Stimulated activated CD4-positive, alpha-beta T cell treated with anti-CD3 and anti-CD28 coated beads, Interleukin-12 subunit alpha, Interleukin-12 subunit beta, amount 100 ng/mL, for 4 hours (primary cell): ENCODE results near the gene DDA1.

Experiments used
- DNase-seq: peaks from one replicate; pipeline ENCODE4 v3.0.0-alpha.2; 2020

DDA1 gene

DNA sequence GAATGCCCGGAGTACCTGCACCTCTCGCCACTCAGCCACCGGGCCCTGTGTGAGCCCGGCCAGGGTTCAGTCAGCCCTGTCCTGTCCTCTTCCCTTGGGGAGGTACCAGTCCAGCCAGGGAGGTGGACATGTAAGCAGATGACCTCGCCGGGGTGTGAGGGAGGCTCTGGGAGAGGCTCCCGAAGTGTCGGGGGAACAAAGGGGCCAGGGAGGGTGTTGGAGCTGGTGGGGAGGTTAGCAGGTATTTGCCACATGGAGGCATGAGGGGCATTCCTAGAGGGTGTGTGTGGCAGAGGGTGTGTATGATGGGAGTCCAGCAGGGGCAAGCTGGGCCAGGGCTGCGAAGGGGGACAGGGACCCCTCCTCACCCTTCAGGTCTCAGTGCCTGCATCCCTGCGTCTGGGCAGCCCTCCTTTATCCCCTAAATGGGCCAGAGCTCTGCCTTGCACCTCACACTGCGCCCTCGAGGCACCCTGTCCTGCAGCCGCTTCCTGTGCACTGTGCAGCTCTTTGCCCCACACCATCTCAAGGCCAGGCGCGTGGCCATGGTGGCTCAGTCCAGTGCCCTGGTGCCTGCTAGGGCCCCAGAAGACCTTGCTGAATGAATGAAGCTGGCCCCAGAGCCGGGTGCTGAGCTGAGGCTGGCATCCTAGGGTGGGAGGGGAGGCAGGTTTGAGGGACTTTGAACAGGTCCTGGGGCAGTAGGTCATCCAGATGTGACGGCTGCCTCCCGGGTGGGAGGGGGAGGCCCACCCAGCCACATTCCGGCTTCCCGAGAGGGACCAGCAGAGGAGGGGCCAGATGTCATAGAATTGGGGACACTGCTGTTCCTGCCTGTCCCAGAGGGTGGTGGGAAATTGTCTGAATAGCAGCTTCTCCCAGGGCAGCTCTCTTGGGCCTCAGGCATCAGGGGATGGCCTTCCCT is 3.1 kb downstream of the DDA1 start:
- no peak for DNase-seq

DNA sequence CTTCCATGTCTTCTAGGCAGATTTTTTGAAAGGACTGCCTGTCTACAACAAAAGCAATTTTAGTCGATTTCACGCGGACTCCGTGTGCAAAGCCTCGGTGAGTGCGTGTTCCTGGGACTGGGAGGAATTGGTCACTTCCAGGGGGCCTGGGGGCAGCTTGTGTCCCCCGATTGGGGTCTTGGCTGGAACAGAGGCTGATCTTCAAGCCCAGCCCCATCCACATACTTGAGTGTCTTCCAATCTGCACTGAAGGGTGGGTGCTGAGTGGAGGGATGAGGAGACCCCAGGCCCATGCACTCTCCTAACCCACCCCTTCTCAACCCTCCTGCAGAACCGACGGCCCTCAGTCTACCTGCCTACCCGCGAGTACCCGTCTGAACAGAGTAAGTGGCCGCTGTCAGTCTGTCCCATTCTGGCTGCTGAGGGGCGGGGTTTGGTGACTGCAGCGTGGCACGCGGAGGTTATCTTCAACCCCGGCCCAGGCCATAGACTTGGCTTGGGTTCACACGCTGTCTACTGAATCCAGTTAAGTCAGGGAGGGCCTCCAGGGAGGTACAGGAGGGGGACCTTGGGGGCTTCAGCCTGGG is 4.7 kb downstream of the DDA1 start:
- no peak for DNase-seq

GRCh38 chr19:17318966-17319365 is 9.6 kb downstream of the DDA1 start:
- no peak for DNase-seq

DNA sequence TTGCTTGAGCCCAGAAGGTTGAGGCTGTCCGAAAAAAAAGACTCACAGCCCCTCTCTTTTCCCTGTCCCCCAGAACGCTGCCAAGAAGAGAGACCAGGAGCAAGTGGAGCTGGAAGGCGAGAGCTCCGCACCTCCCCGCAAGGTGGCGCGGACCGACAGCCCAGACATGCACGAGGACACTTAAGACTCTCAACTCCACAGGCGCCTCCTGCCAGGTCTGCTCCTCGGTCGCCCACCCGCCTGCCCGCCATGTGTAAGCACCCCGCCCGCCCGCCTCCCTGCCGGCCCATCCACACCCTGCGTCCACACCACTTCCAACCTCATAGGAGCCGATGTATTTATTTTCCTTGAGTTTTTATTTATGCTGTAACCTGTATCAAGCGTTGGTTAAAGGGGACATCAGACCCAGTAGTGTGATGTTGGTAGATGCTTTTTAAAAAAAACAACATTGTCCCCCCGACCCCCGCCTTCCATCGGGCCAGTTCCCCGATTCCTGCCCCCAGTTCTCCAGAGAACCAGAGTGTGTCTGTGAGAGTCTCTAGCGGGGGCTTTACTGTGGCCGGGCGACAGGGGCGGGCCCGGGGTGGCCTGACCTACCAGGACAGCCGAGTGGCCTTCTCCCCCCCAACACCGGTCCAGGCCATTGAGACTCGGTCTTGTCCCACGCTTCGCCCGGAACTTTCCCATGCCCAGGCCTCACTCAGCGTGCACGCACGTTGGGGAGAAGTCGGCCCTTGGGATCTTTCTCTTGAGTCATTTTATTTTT is 10.3 kb downstream of the DDA1 start:
- no peak for DNase-seq

GRCh38 chr19:17320435-17320834 is 11.1 kb downstream of the DDA1 start:
- no peak for DNase-seq

- DNase-seq, result no peak
Observed at GRCh38 chr19:17321655-17322489, 12.5 kb downstream of the DDA1 start.

- DNase-seq, result no peak
Observed at GRCh38 chr19:17322854-17323253, 13.5 kb downstream of the DDA1 start.

DNA sequence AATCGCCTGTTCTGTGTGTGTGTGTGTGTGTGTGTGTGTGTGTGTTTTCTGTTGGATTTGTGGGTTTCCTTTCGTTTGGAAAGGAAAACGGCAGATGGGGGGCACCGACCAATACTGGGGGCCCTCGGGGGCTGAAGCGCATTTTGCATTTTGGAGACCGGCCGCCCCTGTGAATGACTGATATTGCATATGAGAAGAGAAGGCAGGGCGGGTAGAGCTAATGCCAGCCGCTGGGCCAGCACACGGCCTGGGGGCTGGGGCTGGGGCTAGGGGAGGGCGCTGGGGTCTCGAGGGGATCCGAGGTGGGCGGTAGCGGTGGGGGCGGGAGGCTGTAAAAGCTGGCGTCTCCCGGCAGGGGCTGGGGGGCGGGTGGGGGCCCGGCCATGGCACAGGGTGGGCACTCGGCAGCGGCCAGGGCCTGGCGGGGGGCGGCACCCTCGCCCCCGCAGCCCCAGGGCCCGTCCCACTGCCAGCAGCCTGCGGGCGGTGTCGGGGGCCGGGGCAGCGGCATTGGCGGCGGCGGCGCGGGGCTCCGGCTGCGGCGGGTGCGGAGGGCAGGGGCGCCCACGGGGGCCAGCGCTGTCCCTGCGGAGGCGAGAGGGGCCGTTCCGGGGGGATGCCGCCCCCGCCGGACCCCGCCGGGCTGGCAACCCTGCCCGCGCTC is 14.1 kb downstream of the DDA1 start:
- no peak for DNase-seq

DNA sequence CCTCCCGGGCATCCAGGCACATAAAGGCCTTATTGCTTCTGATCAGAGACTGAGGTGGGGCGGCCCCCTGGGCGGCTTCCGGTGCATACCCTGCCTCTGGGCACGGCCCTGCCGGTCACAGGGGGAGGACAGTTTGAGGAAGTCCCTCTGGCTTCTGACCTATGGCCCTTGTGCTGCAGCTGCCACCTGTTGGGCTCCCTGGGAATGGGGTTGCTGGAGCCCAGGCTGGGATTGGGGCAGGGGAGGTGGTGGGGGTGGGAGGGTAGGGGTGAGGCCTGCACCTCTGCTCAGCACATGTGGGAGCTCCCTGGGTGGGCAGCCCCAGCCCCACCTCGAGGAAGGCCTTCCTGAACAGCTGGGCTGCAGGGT is 14.6 kb downstream of the DDA1 start:
- no peak for DNase-seq

DNA sequence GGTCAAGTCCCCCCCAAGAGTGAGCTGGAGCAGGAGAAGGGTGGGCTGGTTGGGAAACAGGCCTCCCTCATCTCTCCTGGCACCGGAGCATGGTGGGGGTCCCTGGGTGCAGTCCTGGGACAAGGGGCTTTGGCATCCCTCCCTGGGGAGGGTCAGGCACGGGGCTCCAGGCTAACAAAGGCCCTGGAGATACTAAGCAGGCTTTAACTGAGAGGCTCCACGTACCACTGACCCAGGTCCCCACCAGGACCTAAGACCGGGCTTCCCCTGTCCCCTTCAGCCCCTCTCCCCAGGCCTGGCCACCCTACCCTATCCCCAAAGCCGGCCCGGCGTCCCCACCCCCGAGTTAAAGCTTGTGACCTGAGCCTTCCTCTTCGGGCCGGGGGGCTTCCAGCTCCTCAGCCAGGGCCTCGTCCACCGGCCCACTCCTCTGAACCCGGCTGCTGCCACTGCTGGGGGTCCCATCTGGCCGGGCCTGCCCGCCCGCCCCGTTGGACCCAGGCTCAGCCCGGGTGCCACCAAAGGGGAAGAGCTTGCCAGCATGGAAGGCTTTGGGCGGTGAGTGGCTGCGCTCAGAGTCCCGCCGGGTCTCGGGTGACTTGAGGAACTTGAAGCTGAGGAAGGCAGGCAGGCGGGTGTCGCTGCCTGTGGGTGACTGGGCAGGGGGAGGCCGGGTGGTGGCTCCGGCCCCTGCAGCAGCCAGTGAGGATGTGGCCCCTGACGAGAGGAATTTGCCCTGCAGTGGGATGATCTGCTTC is 15.2 kb downstream of the DDA1 start:
- DNase-seq, result no peak

DNA sequence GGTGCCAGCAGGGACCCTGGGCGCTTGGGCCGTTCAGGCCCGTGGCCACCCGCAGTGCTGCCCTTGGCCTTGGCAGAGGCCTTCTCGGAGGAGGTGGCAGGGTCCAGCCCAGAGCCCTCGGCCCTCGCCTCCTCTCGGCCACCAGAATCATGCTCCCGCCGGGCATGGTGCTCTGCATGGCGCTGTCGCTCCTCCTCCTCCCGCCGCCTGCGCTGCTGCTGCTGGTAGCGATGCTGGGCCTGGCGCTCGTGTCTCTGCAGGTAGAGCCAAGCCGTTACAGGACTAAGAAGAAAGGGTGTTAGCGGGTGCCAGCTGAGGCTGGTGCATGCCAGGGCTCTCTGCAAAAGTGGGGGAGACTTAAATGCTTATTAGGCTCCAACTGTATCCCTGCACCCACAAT is 15.8 kb downstream of the DDA1 start:
- no peak for DNase-seq

DNA sequence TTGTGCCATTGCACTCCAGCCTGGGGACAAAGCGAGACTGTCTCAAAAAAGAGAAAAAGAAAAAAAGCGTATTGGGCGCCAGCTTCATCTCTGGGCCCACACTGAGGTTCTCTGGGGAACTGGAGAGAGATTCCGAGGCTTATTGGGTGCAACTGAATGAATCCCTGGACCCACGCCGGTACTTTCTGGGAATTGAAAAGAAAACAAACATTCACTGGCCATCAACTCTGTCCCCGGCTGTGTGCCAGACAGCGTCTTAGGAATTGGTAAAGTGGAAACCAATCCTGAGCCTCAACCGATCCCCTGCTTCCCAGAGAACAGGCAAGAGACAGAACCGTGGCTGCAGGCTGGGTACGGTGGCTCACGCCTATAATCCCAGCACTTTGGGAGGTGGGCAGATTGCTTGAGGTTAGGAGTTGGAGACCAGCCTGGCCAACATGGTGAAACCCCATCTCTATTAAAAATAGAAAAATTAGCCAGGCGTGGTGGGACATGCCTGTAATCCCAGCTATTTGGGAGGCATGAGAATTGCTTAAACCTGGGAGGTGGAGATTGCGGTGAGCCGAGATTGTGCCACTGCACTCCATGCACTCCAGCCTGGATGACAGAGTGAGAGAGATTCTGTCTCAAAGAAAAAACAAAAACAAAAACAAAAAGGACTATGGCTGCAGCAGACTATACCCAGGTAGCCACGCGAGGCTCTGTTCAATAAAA is 16.7 kb downstream of the DDA1 start:
- no peak for DNase-seq

- no peak for DNase-seq
Observed at GRCh38 chr19:17326595-17326966, 17.2 kb downstream of the DDA1 start.

DNA sequence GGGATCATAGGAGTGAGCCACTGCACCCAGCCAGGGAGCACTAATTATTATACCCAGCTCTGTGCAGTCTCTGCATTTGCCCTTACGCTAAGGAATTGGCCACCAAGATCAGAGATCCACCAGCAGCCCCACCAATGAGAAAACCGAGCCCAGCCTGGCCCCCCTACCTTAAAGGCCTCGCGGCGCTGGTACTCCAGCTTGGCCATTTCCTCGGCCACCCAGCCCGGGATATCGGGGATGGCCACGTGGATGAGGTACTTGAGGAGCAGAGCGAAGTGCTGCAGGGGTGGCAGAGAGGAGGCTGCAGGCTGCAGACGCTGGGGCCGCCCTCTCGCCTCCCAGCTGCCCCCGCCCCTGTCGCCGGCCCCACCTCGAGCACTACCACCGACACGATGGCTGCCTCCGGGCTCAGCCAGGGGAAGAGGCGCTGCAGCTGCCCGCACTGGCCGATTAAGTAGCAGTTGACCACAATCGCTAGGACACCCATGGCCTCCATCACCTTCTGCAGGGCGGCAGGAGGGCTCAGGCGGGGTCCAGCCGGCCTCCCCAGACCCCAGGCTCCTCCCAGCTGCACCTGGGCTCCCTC is 17.8 kb downstream of the DDA1 start:
- no peak for DNase-seq

DNA sequence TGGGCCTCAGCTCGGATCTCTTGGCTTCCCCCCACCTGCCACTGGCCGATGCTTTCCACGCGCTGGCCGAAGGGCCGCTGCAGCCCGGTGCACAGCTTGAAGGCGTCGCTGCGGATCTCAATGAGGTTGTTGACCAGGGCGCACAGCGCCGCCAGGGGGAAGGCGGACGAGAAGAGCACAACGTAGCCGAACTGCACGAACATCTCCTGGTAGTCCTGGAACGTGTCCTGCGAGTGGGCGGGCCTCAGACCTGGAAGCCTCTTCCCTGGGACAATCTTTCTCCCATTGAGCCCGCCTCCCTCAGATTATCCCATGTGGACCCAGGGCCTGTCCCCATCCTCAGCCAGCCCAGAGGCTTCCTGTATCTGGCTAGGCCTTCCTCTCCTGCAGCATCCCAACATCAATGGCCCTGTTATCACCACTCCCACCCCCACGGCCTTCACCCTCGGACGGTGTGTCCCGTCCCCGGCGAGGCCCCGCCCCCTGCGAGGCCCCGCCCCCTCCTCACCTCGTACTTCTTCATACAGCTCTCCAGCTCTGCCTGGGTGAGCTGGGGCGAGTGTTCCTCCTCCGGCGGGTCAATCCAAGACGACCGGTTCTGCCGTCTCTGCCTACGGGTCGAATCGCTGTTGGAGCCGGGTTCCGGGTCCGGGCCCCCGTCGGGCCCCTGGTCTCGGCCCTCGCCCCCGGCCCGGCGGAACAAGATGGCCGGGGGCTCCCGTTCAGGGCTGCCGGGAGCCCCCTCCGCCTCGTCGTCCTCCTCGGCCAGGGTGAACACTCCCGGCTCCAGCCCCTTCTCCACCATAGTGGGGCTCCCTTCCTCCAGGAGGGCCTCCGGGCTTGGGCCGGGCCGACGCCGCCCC is 18.5 kb downstream of the DDA1 start:
- DNase-seq, result peak; percentile 66

DNA sequence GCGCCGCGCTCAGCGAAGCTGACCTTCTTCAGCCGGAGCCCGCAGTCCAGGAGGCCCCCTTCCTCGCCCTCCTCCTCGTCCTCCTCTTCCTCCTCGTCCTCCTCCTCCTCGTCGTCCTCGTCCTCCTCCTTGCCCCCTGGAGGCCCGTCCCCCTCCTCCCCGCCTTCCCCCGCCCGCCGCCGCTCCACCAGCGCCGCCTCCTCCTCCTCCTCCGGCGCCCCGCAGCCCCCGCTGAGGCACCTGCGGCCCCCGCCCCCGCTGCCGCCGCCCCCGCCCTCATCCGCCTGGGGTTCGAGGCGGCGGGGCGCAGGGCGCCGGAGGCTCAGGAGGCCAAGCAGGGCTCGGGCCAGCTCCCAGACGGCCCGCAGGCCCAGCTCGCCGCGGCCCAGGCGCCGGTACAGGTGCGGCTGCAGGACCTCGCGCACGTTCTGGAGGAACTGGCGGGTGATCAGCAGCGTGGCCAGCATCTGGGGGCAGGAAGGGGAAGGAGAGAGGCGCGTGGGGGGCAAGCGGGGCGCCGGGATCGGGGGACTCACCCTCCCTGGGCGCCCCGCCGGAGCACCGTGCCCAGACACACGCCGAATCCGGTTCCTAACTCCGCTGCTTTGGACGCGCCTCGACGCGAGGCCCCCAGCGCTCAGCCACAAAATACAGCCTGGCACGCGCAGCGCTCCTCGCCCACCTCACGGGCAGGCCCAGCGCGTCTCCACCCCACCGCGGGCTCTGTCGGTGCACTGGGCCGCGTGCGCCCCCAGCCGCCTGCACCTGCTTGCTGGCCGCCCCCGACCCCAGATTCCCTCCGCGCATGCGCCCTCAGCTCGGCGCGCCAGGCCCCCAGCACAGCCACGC is 19.4 kb downstream of the DDA1 start:
- DNase-seq, result peak; percentile 48

DNA sequence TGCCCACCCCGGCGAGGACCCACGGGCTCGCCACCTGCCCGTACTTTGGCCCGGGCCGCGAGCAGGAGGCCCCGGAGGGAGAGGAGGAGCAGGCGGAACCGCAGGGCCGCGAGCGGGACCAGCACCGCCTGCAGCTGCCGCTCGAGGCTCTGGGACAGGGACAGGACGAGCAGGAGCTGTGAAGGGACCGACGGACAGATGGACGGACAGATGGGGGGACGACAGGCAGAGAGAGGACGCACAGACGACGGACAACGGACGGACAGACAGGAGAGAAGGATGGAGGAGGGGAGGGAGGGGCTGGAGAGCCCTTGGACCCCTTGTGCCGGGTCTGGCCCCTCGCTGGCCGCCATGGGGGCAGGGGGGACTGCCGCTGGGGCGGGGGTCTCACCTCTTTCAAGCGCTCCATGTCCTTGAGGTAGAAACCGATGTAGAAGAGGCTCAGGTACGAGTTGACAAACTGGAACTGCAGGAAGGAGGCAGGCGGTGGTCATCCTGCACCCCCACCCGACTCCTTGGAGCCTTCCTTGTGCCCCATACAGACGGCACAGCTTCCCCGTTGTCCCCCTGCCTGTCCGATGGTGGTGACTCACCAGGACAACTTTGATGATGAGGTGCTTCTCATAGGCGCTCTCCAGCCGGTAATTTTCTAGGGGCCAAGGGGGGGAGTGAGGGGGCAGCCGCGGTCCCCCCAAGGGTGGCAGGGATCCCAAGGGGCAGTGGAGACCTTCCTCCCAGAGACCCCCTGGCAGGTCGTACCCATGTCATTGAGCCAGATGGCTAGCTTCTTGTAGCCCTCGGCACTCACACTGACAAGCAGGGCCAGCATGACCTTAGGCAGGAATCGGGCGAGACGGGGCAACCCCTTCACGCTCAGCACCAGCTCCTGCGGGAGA is 20.3 kb downstream of the DDA1 start:
- DNase-seq, result no peak
